ENCODE data around the gene ZCCHC4.

Gene ZCCHC4

DNA sequence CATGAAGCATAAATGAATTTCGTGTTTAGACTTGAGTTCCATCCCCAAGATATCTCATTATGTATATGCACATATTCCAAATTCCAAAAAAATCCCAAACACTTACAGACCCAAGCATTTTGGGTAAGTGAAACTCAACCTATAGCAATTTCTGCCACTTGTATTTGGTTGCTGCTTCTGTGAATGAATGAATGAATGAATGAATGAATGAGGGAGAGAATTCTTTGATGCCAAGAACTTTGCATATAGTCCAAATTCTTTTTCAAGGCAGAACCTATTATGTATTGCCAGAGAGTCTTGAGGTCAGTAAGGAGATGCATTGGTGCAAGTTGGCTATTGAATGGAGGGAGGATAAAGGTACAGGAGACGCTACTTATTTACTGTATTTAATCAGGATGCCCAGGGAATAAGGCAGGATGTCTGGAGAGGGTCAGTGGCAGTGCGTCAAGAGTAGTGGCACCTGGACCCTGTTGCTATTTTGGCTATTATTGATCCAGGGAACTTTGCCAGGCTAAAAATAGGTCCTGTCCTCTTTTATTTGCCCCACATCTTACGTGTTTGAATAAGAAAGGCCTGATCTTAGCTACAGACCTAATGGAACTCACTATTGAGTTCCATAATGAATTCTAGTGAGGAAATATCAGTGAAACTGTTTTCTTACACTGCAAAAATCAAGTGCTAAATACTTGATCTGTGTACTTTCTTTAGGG is 98.4 kb downstream of the ZCCHC4 start:
- DNase-seq = no peak
- in situ Hi-C loops (cut with HindIII; ENCODE audit: low pct_ligation_motif_present, low pct_unique_long_range_greater_than_20kb, low sequenced_read_pairs) = no loop called here

DNA sequence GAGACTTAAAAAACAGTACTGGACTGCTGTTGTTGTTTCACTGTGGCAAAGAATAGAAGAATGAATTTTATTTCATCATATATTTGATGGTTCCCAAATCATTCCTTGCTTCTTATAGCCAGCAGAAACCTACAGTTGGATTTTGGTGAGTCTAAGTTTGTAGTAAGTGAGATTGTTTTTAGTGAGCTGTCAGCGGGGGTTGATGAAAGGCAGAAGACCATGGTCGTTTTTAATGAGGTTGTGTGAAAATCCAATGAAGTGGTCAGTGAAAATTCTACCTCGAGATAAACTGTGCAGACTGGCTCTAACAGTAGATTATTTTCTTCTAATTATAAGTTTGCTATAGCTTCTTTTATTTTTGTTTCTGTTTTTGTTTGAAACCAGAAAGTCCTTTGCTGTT is 100.7 kb downstream of the ZCCHC4 start:
- no peak for DNase-seq
- in situ Hi-C loops (cut with HindIII; ENCODE audit: low pct_ligation_motif_present, low pct_unique_long_range_greater_than_20kb, low sequenced_read_pairs) = no loop called here

DNA sequence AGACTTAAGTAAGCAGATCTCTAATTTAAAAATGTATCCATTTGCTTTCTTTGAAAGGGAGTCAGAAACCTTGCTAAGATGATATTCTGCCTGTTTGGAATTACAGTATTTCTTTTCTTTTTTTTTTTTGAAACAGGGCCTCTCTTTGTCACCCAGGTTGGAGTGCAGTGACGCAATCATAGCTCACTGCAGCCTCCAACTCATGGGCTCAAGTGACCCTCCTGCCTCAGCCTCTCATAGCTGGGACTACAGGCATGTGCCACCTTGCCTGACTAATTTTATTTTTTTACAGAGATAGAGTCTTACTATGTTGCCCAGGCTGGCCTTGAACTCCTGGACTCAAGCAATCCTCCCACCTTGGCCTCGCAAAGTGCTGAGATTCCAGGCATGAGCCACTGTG is 104.4 kb downstream of the ZCCHC4 start:
- DNase-seq = no peak
- in situ Hi-C loops (cut with HindIII; ENCODE audit: low pct_ligation_motif_present, low pct_unique_long_range_greater_than_20kb, low sequenced_read_pairs) = no loop called here
